Hematopoietic multipotent progenitor cell treated with erythropoietin and hydrocortisone succinate and interleukin-3 and kit ligand, for 4 days (in vitro differentiated cells): ENCODE results near the gene TCF4.

Source experiments
- DNase-seq: peaks from one replicate; pipeline ENCODE4 v3.0.0-alpha.2; 2015

TCF4 gene

GRCh38 chr18:55338978-55339650 lies 248.9 kb downstream of the TCF4 start:
- DNase-seq: peak; percentile 68

- DNase-seq: peak; percentile 50
These were observed 250.0 kb downstream of the TCF4 start for GRCh38 chr18:55337908-55338521.

GRCh38 chr18:55337138-55337537 lies 250.9 kb downstream of the TCF4 start:
- DNase-seq: no peak

GRCh38 chr18:55336438-55337100 lies 251.4 kb downstream of the TCF4 start:
- no peak for DNase-seq

GRCh38 chr18:55334875-55335274 lies 253.1 kb downstream of the TCF4 start:
- no peak for DNase-seq

- DNase-seq: no peak
These were observed 256.7 kb downstream of the TCF4 start for GRCh38 chr18:55331301-55331700.

- peak; percentile 34 for DNase-seq
These were observed 259.7 kb downstream of the TCF4 start for GRCh38 chr18:55328301-55328700.

- no peak for DNase-seq
These were observed 260.5 kb downstream of the TCF4 start for GRCh38 chr18:55327454-55327853.

GRCh38 chr18:55326134-55326533 lies 261.9 kb downstream of the TCF4 start:
- DNase-seq: no peak

GRCh38 chr18:55324166-55324565 lies 263.8 kb downstream of the TCF4 start:
- no peak for DNase-seq

- DNase-seq: no peak
These were observed 264.7 kb downstream of the TCF4 start for GRCh38 chr18:55323051-55323994.

GRCh38 chr18:55322178-55322735 lies 265.7 kb downstream of the TCF4 start:
- DNase-seq: peak; percentile 90

GRCh38 chr18:55321265-55322177 lies 266.5 kb downstream of the TCF4 start:
- peak; percentile 89 for DNase-seq

GRCh38 chr18:55320424-55321264 lies 267.3 kb downstream of the TCF4 start:
- peak; percentile 26 for DNase-seq

GRCh38 chr18:55319459-55320193 lies 268.4 kb downstream of the TCF4 start:
- no peak for DNase-seq

GRCh38 chr18:55318951-55319441 lies 269.0 kb downstream of the TCF4 start:
- DNase-seq: no peak

GRCh38 chr18:55317864-55318263 lies 270.1 kb downstream of the TCF4 start:
- no peak for DNase-seq

GRCh38 chr18:55317324-55317723 lies 270.7 kb downstream of the TCF4 start:
- no peak for DNase-seq

- DNase-seq: no peak
These were observed 271.4 kb downstream of the TCF4 start for GRCh38 chr18:55316486-55317184.
